ENCODE results near the gene CALHM6.

The CALHM6 gene

DNA sequence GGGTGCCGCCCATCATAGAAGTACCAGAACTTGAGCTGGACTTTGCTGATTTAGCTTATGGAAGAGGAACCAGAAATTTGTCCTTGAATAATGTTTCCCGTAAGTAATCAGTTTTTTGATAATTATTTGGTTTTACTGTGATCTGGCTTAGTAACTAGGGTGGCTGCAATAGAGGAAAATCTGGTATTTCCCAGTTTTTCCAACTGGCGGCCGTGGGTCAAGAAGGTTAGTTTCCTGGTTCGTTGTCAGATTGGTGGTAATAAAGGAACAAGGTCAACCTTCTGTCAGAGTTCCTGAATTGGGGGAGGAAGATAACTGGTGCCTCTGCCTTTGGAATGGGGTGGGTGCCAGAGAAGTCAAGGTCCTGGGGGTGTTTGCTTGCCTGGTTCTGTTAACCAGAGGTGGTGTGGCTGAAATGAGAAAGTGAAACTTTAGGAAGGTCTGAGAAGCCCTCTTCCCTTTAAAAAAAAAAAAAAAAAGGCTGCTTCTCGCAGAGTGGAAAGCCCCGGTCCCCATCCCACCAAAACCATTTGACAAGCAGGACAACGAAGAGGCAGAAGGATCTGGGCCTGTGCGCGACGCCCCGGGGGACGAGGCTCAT lies at the start of gene CALHM6:
CALHM6 (plus strand) TSS at position 45 of the 601 bp plus-strand sequence; CDS start at position 600, 555 bp downstream.
- DNase-seq (ENCODE audit: low read depth in 2 of 2): no peak

DNA sequence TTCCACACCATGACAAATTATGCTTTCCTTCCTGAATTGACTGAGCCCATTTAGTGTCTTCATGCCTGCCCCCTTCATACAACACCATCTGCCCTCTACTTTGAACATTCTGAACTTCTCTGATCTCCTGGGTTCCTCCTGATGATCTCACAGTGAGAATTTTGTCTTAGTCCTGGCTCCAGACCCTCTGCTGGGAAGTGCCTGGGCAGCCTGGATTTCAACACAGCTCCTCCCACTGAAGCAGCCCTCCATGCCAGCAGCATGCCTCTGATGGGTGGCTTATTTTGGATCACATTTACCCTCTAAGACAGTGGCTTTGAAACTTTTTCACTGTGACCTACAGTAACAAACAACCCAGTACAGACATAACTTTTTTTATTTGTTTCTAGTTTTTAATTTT lies 48.9 kb upstream of the CALHM6 start:
- no peak for DNase-seq (ENCODE audit: low read depth in 2 of 2)

GRCh38 chr6:116413357-116413756 lies 47.8 kb upstream of the CALHM6 start:
- no peak for DNase-seq (ENCODE audit: low read depth in 2 of 2)

- no peak for DNase-seq (ENCODE audit: low read depth in 2 of 2)
Observed at GRCh38 chr6:116417661-116418060, 43.5 kb upstream of the CALHM6 start.

DNA sequence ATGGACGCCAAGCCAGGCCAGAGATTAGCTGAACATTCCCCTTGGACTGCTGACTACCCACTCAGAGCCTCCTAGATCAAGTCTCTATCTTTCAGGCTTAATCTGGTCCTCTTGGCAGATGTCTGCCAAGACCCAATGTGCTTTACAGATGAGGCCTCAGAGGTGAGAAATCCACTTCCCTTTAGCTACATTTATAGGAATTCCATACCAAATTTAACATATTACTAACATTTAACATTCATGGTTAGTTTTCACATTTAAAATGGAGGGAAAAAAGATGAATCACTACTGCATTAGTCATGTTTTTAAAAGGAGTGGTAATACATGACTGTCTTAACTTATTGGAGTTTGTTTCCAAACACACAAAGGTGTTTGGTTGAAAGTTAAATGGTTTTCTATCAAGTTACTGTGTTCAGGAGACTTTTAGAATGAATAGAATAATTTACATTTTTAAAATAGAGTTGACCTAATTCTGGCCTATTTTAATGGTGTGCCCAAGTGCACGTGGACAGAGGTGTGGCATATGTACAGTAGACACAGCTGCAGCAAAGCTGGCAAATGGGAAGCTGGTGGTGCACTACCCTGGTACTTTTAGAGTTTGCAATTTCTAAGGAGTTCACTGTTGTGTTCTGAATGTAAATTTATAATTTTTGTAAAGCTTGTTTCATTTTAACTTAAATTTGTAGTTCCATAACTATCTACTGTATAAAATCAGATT lies 41.9 kb upstream of the CALHM6 start:
- DNase-seq (ENCODE audit: low read depth in 2 of 2): no peak

- no peak for DNase-seq (ENCODE audit: low read depth in 2 of 2)
Observed at GRCh38 chr6:116420341-116420740, 40.8 kb upstream of the CALHM6 start.

- no peak for DNase-seq (ENCODE audit: low read depth in 2 of 2)
Observed at GRCh38 chr6:116422238-116422637, 38.9 kb upstream of the CALHM6 start.

DNA sequence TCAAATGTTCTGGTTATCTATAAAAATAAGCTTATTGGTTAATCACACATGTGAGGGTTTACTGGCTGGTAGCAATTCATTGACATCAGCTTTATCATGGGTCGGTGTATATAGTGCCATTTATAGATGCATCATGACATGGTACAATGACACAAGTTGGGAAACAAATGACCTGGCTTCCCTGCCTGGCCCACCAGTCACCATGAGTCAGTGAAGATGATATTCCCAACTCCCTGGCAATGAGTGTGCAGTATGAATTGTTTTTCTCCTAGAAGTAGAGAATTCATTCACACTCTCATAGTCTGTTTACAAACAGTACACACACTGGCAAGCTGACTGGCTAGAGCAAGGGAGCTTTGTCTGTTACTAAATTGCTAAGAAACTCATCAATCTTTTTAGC lies 37.2 kb upstream of the CALHM6 start:
- no peak for DNase-seq (ENCODE audit: low read depth in 2 of 2)

DNA sequence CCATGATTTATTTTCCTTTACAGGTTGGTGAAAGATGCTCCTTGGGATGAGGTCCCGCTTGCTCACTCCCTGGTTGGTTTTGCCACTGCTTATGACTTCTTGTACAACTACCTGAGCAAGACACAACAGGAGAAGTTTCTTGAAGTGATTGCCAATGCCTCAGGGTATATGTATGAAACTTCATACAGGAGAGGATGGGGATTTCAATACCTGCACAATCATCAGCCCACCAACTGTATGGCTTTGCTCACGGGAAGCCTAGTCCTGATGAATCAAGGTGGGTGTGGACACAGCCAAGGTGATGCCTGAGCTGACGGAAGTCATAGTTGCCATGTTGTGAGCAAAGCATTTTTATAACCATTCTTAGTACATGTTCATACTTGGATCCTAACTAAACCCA lies 34.6 kb upstream of the CALHM6 start:
- no peak for DNase-seq (ENCODE audit: low read depth in 2 of 2)

- DNase-seq (ENCODE audit: low read depth in 2 of 2): no peak
Observed at GRCh38 chr6:116429111-116429510, 32.1 kb upstream of the CALHM6 start.

DNA sequence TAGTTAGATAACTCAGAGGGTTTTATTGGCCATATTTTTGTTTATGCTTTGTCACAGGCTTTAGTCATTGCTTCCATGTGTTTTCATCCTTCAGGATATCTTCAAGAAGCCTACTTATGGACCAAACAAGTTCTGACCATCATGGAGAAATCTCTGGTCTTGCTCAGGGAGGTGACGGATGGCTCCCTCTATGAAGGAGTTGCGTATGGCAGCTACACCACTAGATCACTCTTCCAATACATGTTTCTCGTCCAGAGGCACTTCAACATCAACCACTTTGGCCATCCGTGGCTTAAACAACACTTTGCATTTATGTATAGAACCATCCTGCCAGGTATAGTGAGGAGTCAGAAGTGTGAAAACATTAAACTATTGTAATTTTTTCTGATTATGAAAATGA lies 30.3 kb upstream of the CALHM6 start:
- no peak for DNase-seq (ENCODE audit: low read depth in 2 of 2)

GRCh38 chr6:116431964-116432595 lies 29.1 kb upstream of the CALHM6 start:
- no peak for DNase-seq (ENCODE audit: low read depth in 2 of 2)

GRCh38 chr6:116433206-116433712 lies 27.9 kb upstream of the CALHM6 start:
- DNase-seq (ENCODE audit: low read depth in 2 of 2): no peak

- DNase-seq (ENCODE audit: low read depth in 2 of 2): no peak
Observed at GRCh38 chr6:116434056-116434725, 27.0 kb upstream of the CALHM6 start.

DNA sequence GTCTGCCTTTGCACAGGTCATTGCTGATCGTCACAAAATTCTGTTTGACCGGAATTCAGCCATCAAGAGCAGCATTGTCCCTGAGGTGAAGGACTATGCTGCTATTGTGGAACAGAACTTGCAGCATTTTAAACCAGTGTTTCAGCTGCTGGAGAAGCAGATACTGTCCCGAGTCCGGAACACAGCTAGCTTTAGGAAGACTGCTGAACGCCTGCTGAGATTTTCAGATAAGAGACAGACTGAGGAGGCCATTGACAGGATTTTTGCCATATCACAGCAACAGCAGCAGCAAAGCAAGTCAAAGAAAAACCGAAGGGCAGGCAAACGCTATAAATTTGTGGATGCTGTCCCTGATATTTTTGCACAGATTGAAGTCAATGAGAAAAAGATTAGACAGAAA lies 24.6 kb upstream of the CALHM6 start:
- no peak for DNase-seq (ENCODE audit: low read depth in 2 of 2)

GRCh38 chr6:116437656-116438055 lies 23.5 kb upstream of the CALHM6 start:
- DNase-seq (ENCODE audit: low read depth in 2 of 2): no peak

DNA sequence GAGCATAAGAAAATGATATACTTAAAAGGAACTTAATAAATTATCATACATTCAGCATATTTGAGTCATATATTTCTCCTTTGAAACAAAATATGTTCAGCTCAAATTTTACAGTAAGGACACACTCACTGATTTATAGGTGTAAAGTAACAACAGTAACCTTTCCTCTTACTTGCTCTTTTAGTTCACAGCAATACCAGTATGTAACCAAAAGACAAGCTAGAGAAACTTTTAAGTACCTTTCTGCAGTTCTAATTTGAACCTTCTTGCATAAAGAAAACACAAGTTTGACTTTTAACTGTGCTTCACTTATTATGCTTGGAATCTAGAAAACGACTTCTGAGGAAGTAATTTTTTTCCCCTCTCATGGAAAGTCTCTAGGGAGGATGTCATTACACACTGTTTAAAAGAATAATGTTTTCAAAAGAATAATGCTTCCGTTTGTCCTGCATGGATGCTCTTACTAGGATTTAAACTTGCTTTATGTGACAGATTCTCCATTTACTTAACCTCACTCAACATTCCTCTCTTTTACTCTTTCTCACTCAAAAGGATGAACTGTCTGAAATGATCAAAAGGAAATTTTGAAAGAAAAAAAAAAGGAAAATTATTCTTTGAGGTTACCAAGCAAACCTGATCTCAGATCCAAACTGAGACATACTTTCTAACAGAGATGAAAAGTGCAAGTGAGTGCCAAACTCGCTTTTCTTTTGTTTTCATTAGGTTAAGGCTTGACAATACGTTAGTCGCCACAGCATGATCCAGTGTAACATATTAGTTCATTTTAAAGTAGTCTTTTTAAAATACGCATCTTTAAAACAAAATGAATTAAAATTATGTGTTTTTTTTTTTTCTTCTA lies 22.4 kb upstream of the CALHM6 start:
- no peak for DNase-seq (ENCODE audit: low read depth in 2 of 2)

- no peak for DNase-seq (ENCODE audit: low read depth in 2 of 2)
Observed at GRCh38 chr6:116439522-116440051, 21.6 kb upstream of the CALHM6 start.

DNA sequence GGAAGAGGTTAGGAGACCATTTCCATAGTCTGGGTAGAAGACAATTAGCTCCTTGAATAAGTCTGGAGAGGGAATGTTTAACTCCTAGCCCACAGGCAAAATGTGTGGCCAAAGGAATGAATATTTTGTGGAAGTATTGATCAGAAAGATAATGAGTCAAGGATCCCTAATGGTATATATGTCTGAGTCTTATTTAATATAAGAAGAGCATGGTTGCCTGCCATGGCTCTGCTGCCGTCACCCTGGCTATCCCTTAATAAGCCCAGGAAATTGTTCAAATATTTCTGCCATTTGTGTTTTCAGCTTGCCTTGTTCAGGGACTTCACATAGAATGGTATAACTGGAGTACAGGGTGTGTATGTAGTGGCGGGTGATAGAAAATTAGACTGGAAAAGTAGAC lies 18.1 kb upstream of the CALHM6 start:
- DNase-seq (ENCODE audit: low read depth in 2 of 2): no peak

GRCh38 chr6:116444092-116444491 lies 17.1 kb upstream of the CALHM6 start:
- no peak for DNase-seq (ENCODE audit: low read depth in 2 of 2)

- DNase-seq (ENCODE audit: low read depth in 2 of 2): no peak
Observed at GRCh38 chr6:116444575-116444974, 16.6 kb upstream of the CALHM6 start.
